Stimulated activated CD8-positive, alpha-beta memory T cell treated with anti-CD3 and anti-CD28 coated beads, Interleukin-12 subunit alpha, Interleukin-12 subunit beta, amount 100 ng/mL, for 24 hours (primary cell): ENCODE measurements around the gene ARGFX.
"Not testable (repeated sequence)": the region's sequence is repeated elsewhere in the genome, so short reads cannot be mapped to it uniquely, and the experiment has no call there.

Experiments
- DNase-seq: peaks from one replicate; pipeline ENCODE4 v3.0.0-alpha.2; 2020; ENCODE audit errors: extremely low read depth

Gene ARGFX

DNA sequence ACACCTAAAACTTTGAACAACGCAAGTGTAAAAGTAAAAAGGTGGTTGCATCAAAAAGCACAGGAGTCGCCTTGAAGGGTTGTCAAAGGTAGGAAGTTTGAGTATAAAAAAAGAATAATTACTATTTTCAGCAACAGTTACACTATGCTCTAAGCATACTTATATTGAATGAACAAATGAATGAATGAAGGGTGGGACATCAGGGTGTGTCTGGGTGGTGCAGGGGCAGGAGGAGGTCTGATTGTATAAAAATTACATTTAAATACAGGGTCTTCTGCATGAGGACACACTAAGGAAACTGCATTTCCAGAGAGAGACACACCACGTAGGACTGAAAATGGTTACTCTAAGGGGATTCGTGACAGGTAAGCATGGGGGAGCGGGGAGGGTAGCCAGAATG, at the start of gene ARGFX:
TSS of gene ARGFX (plus strand) at position 301 of the 400 bp plus-strand sequence. CDS start 2,765 bp downstream, outside the sequence.
- no peak for DNase-seq

DNA sequence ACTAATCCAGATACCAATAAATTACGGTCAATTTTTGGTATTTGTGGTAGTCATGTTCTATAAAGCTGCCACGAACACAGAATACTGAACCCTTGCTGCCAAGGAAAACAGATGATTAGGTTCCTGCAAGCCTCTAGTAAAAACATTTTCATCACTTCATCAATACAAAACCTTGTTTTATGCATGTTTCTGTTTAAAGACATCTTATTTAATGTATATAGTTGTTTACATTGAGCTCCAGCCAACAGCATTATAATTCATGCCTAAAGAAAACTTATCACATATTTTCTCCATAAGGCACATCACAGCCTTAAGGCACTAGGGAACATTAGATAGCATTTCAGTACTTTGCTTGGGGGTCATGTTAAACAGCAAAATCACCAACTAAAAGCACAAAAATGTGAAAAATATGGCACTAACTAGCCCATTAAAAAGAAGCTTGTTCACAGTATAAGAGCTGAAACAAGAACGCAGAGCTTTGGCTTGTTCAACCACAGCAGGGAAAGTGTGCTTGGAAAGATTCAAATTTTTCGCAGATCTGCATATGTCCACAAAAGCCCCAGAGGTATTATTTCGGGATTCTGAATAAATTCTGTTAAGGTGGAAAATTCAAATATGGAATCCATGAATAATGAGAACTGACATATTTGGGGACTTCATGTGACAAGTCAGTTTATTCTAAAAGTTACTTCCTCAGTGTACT, 49.6 kb upstream of the ARGFX start:
- no peak for DNase-seq

DNA sequence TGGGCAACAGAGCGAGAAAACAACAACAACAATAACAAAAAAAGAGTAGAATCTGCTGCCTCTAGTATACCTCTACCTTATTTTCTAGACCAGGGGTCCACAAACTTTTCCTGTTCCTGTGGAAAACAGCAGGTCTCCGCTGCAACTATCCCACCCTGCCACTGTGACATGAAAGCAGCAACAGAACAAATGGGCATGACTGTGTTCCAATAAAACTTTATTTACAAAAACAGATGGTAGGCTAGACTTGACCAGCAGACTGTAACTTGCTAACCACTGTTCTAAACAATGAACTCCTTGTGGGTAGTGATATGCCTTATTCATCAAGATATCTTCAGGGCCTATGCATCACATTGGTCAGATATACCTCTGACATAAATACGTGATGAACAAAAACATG, 47.2 kb upstream of the ARGFX start:
- no peak for DNase-seq

DNA sequence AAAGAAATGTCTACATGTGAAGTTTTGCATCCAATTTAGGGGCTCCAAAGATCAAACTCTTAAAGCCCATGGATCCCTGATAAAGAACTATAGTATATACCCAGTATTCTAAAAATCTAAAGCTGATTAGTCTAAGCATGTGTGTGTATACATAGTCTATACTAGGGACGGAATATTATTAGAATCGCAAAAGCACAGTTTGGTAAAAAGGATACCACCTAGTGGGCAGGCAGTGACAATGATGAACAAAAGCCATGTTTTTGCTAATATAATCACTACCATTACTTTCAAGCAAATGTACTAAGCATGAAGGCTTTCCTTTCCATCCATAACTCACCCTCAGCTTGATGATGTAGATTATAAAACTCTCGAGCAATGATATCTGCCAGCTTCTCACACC, 38.4 kb upstream of the ARGFX start:
- DNase-seq = no peak

DNA sequence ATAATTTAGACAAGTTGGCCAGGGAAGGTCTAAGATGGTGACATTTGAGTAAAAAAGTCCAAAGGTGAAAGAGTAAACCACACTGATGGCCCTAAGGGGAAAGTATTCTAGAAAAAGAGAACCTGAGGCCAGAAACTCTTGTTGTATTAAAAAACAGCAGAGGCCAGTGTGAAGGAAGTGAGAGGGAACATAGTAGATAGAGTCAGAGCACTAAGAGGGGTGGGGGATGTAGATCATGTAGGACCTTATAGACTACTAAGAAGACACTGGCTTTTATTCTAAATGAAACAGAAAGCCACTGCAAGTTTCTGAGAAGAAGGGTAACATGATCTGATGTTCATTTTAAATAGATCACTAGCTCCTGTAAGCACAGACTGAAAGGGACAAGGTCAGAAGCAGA, 36.5 kb upstream of the ARGFX start:
- DNase-seq = no peak

DNA sequence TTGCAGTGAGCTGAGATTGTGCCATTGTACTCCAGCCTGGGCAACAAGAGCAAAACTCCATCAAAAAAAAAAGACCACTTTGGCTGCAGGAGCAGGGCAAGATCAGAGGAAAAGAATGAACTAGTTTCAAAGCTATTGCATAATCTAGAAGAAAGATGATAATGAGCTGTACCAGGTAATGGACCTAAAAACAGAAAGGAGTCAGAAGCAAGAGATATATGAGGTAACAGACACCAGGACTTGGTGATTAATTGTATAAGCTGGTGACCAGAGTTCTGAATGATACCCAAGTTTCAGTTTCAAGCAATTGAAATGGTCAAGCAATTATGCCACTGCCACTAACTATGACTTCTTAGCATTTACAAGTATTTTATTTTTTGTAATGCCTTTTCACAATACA, 24.8 kb upstream of the ARGFX start:
- no peak for DNase-seq

DNA sequence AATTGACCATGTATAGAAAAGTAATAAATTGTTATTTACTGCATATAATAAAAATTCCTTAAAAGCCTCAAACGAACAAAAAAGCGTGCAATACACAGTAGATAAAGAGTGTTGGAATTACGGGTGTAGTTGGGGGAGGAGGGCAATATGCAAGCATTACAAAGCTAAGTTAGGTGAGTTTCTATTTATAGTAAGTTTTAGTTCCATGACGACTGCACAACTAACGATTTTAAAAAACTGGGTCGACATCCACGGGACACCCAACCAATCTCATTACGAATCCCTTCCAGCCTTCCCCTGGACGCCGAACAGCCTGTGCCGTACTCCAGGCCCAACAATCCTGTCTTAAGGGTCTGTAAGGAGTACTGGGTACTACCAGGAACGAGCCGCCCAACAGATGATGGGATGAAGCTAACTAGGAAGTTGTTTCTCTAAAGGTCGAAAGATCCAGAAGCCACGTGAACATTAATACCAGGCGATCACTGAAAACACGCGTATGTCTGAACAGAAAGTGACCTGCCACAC, 22.6 kb upstream of the ARGFX start:
- no peak for DNase-seq

DNA sequence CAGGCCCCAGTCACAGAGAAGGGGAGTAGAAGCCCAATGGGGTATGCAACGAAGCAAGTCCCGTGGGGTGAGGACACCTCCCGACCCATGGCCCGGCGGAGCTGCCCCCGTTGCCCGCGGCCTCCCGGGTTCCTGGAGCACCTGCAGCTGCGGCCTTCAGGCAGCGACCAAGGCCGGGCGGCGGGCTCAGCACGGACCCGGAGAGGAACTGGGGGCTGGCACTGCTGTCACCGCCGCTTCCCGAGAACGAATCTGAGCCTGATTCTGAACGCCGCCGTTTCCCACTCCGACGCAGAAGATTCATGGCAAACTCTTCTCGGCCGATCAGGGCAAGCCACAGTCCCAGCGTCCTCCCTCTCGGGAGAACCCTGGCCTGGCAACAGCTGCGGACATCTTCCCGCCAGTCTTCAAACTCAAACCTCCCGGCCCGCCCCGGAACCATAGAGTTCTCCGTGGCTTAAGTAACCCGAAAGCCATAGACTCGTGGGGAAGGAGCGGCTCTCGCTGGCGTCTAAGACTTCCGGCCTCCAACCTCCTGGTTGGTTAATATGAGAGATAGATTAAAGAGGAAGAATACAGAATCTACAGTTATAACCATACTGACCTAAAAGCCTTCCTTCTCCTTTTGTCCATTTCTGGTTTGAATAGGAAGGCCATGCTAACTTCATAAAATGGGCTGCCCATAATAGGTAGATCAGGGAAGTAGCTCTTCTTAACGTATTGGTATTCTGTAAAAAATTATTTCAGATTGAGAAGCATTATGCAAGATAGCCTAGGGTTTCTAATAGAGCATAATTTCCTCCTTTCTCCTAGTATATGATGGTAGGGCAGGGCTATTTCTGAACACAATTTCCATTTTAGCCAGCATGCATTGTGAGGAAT, 21.9 kb upstream of the ARGFX start, which contains the start of gene POLQ:
TSS of gene POLQ (minus strand) at position 415 of the 882 bp plus-strand sequence. CDS start at position 304, 111 bp downstream.
- peak; percentile 69 for DNase-seq

DNA sequence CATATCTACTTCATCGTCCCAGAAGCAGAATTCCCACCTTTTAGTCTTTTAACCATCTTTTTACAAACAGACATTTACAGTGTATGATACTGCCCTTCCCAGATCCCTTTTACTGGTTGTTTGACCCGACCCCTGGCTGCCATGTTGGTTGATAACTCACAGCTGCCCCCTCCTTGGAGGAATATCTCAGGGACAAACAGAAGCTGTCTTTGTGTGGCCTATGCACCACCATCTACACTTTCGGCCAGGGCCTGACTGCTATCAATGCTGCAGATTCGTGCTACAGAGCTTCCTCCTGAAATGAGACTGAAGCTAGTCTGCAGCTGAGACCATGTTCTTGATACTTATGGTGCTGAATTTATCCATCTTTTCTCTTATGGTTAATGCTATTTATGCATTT, 15.4 kb upstream of the ARGFX start:
- DNase-seq = no peak

DNA sequence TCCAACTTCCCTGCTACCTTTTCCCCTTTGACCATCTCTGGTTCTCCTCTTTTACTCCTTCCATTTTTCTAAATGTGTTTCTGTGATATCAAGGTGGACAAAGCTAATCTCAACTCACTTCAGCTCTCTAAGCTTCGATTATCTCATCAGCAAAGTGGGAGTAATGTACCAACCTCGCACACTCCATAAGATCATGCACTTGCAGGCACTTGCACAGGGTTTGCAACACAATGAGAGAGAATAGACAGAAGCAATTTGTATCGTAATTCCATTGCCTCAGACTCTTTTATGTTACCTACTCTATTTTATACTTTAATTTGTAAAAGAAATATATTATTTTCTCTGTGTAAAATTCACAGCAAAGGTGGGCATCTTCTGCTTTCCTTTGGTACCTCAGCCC, 15.0 kb upstream of the ARGFX start:
- no peak for DNase-seq

DNA sequence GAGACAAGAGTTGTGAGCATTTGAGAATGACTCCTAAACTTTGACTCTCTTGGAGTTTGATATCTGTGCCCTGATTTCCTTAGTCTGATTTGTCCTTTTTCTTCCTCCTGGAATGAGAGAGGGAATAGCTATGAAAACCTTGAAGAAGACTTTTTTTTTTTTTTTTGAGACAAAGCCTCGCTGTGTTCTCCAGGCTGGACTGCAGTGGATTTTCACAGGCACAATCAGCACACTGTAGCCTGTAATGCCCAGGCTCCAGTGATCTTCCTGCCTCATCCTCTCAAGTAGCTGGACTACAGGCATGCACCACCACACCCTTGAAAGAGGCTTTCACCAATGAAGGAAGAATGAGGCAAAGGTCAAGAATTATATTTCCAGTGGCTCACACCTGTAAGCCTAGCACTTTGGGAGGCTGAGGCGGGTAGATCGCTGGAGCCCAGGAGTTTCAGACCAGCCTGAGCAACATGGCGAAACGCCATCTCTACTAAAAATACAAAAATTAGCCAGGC, 10.3 kb upstream of the ARGFX start:
- no peak for DNase-seq

DNA sequence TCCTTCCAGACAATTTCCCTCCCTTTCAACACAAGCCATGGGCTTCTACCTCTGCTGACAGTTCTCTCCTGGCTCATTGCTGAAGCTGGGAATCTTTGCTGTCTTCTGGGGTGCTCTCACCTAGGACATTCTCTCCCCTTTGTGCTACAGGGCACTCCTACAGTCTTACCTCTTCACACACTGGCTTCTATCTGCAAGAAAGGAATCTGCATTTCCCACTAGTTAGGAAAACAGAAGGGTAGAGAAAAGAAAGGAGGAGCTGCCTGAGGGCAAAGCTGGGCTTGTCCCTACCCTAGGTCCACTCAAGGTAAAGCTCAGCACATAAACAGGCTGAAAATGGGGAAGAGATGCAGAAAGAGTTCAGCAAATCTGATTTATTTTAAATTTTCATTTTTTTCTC, 5.6 kb upstream of the ARGFX start:
- no peak for DNase-seq

DNA sequence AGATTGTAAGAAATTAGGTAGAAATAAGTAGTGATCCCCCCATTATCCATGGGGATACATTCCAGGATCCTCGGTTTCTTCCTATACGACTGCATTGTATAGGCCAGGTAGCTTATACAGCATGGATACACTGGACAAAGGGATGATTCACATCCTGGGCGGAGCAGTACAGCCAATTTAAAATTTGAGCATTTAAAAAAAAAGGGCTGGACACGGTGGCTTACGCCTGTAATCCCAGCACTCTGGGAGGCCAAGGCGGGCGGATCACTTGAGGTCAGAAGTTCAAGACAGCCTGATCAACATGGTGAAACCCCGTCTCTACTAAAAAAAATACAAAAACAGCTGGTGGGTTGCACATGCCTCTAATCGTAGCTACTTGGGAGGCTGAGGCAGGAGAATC, 976 bp upstream of the ARGFX start:
- DNase-seq = no peak

DNA sequence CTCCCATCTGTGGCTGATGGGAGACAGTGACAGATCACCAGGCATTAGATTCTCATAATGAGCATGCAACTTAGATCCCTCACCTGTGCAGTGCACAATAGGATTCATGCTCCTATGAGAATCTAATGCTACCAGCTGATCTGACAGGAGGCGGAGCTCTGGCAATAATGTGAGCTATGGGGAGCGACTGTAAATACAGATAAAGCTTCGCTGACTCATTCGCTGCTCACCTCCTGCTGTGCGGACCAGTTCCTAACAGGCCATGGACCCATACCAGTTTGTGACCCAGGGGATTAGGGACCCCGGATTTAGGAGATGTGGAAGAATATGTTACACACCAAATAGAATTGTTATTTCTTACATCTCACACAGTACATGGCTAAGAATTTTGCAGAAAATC, 6.7 kb downstream of the ARGFX start:
- DNase-seq = no peak

DNA sequence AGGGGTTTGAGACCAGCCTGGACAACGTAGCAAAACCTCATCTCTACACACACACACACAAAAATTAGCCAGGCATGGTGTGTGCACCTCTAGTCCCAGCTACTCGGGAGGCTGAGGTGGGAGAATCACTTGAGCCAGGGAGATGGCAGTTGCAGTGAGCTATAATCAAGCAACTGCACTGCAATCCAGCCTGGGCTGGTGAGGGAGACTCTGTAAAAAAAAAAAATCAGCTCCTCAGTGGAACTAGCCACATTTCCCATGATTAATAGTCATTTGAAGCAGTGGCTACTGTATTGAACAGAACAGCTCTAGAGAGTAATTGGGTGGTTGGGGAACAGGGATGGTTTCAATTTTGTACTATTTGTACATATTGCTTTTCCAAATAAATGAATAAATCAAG, 13.9 kb downstream of the ARGFX start:
- DNase-seq = no peak

DNA sequence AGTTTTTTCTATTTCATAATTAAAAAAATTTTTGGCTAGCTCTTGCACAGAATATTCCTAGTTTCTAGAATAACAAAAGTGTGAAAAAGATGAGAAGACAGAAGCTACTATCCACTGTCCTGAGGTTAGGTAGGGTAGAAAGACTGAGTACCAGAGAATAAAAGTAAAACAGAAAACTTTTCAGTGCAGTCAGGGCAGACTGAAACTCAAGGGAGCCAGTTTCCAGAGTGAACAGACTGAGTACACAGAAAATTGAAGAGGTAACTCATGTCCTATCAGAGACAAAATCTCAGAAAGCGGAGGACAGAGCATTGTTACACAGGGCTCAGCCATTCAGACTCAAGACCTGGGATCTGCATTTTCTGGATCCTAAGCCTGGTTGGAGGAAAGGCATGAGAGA, 16.7 kb downstream of the ARGFX start:
- DNase-seq = no peak

DNA sequence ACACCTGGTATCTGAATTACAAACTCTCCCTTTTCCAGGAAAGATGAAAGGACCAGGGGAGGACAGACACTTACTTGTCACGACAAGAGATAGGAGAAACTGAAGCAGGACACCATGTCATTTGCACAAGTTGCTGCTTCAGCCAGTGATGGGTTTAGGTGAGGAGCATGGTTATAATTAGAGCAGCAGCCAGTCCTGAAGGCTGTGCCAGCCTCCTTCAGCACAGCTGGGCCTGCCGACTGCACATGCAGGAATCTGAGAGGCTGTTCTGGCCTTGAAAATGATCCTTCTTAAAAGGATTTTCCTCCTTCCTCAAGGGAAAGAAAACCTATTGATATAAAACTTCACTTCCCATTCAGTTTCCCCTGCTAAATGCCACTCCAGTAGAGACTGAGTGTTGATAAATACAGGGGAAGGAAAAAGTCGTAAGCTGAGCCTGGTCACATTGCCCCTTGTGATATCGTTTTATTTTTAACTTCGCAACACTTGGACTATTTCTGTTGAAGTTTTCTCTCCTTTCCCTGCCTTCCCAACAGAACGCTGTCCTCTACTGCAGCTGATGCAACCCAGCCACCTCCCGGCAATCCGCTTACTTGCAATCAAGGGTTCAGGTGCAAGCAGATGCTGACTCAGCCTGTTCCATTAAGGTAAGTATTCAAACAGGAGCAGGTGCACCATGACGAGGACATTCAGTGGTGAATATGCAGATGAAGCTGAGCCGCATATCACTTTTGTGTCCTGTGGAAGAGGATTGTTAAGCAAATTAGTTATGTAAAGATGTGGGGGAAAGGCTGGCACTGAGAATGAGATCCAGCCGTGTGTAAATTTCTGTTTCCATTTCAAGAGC, 25.3 kb downstream of the ARGFX start, which contains the start of gene FBXO40:
TSS of gene FBXO40 (plus strand) at position 524 of the 847 bp plus-strand sequence. CDS start 27,197 bp downstream, outside the sequence.
- no peak for DNase-seq

DNA sequence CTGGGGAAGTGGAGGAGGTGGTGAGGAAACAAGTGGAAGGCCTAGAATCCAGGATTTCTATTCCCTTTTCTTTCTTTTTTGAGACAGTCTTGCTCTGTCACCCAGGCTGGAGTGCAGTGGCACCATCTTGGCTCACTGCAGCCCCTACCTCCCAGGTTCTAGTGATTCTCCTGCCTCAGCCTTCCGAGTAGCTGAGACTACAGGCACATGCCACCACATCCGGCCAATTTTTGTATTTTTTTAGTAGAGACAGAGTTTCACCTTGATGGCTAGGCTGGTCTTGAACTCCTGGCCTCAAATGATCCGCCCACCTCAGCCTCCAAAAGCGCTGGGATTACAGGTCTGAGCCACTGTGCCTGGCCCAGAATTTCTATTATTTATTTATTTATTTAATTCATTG, 26.1 kb downstream of the ARGFX start:
- DNase-seq = not testable (repeated sequence)

DNA sequence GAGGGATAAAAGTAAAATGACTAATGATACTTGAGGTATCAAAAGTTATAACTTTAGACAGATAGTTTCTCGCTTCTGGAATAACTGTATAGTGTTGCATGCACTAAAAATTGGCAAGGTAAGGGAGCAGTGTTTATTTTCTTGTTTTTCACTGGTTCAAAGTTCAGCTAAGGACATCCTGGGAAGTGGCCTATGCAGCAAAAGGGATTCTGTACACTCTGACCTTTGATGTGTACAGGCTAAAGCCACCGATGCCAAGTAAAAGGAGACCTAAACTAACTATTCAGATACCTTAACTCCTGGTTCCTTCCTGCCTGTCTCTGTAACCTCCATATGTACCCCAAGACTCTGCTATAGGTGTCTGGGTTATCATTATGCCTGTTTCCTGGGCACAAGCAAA, 27.1 kb downstream of the ARGFX start:
- no peak for DNase-seq

DNA sequence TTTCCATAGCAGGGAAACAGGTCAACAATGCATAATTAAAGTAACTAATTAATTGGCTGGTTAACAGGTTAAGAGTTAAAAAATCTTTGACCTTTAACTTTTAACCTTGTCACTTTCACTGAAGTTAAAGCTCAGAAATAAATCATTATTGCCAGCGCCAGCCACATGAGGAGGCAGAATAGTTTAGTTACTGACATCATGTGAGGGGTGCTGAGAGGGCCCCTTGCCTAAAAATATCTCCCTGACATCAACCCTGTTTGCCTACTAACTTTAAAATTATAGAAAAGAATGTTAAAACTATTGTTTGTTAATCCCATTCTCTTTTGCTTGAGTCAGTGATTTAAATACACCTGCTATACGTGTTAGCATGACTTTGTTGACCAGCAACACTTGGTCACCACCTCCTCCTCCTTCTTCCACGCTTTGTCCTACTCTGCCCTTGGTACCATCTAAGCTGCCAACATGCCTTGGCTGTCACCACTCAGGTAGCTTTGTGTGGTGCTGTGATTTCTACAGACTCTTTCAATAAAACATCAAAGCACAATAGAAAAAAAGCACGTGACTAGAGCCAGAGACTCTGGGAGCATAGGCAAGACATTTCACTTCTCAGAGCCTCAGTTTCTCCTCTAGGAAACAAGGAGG, 28.1 kb downstream of the ARGFX start:
- DNase-seq = no peak

DNA sequence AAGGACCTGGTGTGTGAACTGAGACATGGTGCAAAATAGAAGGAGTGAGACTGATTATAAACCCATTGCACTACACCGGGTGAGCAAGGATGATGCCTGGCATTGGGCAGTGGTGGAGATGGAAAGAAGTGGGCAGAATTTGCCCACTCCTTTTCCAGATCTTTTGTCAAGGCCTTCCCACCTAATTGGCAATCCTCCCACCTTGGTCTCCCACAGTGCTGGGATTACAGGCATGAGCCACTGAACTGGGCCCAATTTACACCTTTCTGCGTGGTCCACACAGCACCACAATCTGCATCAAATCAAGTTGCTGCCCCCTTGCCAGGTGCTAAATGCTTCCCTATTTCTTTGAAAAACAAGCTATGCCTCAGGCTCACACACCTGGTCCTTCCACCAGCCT, 30.8 kb downstream of the ARGFX start:
- no peak for DNase-seq
